VCaP (cell line): ENCODE results near the gene TNFAIP8L3.

Source experiments
- H3K27ac ChIP-seq: fragments of 450-650 bp; 2 replicates; pipeline ENCODE4 v1.5.1; 2017
- TF ChIP-seq, protein P1 (sequence below): fragments of 450-650 bp; conservative IDR thresholded peaks from 2 replicates; pipeline ENCODE4 v1.5.1; 2017; ENCODE audit warnings: mild to moderate bottlenecking, moderate library complexity

The TNFAIP8L3 gene

DNA sequence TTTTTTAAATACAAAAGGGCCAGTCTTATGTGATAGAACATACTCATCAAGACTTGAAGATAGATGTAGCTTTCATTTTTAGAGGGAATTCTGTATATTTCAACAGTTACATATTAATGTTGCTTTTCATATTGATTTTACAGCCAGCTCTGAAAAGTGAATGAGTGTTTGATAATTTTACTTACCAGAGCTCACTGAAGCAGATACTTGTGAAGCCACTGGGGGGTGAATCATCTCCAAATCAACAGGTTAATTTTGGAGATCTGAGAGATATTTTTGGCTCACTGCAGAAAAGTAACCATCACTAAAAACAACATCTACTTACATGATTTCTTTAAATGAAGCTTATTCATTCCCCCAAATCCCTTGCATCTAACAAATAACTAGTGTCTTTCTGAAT lies 24.7 kb downstream of the TNFAIP8L3 start:
- TF ChIP-seq, protein P1, sequence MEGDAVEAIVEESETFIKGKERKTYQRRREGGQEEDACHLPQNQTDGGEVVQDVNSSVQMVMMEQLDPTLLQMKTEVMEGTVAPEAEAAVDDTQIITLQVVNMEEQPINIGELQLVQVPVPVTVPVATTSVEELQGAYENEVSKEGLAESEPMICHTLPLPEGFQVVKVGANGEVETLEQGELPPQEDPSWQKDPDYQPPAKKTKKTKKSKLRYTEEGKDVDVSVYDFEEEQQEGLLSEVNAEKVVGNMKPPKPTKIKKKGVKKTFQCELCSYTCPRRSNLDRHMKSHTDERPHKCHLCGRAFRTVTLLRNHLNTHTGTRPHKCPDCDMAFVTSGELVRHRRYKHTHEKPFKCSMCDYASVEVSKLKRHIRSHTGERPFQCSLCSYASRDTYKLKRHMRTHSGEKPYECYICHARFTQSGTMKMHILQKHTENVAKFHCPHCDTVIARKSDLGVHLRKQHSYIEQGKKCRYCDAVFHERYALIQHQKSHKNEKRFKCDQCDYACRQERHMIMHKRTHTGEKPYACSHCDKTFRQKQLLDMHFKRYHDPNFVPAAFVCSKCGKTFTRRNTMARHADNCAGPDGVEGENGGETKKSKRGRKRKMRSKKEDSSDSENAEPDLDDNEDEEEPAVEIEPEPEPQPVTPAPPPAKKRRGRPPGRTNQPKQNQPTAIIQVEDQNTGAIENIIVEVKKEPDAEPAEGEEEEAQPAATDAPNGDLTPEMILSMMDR: no peak
- H3K27ac ChIP-seq: no peak overlapping the region

DNA sequence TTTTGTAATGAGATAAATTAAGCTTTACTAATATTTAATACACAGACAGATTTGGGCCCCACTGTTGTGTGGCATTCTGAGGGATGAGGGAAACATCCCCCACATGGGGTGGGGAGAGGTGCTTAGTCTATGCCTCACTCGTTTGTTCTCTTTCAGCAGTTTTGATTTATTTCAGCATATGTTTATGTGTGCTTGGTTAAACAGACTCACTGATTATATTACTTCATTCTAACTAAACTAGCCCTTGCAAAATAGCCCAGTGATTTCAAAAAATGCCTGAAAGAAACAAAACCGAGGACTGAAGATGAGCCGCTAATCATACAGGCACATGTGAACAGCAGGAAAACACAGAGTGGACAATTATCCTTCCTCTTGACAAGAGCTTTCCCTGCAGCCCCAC lies 27.2 kb downstream of the TNFAIP8L3 start:
- TF ChIP-seq, protein P1: no peak
- no peak overlapping the region for H3K27ac ChIP-seq

DNA sequence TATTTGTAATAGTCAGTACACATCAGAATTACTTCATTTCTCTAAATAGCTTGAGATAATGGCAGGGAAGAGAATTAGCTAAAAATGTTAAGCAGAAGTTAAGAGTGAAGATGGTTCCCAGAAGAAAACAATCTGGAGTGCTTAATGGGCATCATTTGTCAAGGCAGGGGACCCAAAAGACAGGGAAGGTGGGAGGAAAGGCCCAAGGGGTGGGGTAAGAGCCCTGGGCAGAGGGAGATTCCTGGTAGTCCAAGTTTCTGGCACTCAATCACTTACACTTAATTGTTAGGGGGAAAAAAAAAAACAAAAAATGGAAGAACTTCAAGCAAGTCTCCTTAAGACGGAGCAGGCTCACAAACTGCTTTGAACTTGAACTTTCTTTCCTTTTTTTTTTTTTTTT lies 28.9 kb downstream of the TNFAIP8L3 start:
- H3K27ac ChIP-seq: no peak overlapping the region
- TF ChIP-seq, protein P1: no peak

DNA sequence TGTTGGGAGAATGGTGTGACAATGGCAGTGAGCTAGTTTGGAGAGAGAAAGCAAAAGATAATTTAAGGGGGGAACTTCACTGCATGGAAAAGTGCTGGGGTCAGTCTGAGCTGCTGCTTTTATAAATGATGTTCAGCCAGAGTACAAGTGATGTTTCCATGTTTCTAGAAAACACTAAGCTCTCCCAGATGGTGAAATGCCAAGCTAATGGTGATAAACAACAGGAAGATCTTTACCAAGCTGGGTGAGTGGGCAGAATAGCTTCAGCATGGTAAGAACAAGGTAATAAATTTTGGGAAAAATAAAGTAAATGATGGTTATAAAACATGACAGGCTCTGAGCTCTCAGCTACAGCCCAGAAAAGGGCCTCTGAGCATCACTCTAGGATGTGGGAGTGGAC lies 29.4 kb downstream of the TNFAIP8L3 start:
- H3K27ac ChIP-seq: no peak overlapping the region
- TF ChIP-seq, protein P1: no peak

DNA sequence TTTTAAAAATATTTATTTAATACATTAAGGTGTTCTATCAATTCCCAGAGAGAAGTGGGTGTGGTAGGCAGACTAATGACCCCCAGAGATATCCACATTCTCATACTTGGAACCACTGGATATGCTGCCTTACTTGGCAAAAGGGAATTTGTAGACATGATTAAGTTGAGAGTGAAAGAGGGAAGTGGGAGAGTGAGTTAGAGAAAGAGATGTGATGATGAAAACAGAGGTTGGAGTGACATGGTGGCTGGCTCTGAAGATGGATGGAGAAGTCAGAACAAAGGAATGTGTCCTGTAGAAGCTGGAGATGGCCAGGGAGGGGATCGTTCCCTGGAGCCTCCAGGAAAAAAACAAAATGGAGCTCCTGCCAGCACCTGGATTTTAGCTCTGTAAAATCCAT lies 32.0 kb downstream of the TNFAIP8L3 start:
- TF ChIP-seq, protein P1: no peak

DNA sequence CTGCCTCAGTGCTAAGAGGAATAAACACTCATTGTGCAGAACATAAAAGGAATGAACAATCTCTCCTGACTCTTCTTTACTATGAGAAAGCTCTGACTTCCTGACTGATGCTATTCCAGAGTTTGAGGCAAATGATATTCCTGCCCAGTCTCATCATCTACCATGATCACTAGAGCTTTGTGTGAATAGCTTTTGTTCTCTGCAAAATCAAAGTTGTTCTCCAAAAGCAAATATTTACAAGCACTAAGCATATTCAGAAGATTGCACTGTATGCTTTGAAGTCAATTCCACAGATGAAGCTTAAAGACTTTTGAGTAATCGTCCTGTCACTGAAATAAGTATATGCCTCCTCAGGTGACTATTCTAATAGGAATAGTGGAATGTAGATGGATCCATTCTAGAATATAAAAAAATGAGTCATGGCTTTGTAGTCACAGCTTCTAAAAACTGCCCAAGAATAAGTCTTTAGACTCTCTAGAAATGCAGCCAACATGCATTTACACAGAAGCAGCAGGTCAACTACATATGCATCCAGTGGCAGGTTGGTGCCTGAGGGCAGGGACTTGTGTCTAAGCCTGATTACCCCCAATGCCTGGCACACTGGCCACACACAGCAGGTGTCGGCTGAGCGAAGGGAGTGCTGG lies 34.6 kb downstream of the TNFAIP8L3 start:
- peak overlapping the region; percentile 64 for H3K27ac ChIP-seq

More for the DNA sequence above, 32.0 kb downstream of the TNFAIP8L3 start:
- no peak overlapping the region for H3K27ac ChIP-seq

DNA sequence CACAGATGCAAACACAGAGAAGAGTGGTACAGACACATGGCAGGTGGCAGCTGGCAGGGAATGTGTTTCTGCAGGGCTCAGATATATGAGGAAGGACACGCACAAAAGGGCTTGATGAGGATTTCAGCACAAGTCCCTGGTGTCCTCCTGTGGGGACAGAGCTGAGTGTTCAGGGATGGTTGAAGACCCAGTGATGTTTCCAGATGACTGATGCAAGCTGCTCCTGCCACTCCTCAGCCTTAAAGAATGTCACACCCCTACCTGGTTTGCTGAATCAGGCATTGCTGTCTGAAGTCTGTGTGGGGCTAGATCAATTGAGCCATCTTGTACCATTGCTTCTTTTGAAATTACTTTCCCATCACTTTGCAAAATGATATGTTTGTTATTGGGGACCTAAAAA lies 40.2 kb downstream of the TNFAIP8L3 start:
- no peak overlapping the region for H3K27ac ChIP-seq
- TF ChIP-seq, protein P1: no peak

More for the DNA sequence above, 34.6 kb downstream of the TNFAIP8L3 start:
- TF ChIP-seq, protein P1: no peak
